Bronchial epithelial cell (primary cell): Measurements from ENCODE around the gene IFRD1. TPM values are rescaled to one million over a fixed set of nuclear protein-coding genes. Genes with fewer than 3 reads are reported as not detected.

Source experiments
- DNase-seq: peaks from one replicate; pipeline ENCODE4 v3.0.0-alpha.2; 2010; ENCODE audit warnings: low read depth
- FAIRE-seq: peaks from 2 replicates; lab custom pipeline; 2011; peaks lifted over from hg19 to GRCh38; lab: Jason Lieb, UNC
- H3K27me3 ChIP-seq: 2 replicates; pipeline ENCODE4 v1.5.1; 2011; ENCODE audit warnings: low read length; ENCODE audit not compliant: control insufficient read depth, insufficient read depth
- H3K36me3 ChIP-seq: 2 replicates; pipeline ENCODE4 v1.5.1; 2011; ENCODE audit warnings: low read length; ENCODE audit not compliant: control insufficient read depth, insufficient read depth
- H3K4me3 ChIP-seq: 2 replicates; pipeline ENCODE4 v1.5.1; 2011; ENCODE audit warnings: mild to moderate bottlenecking, low read depth, low read length, control low read depth
- total RNA-seq: library from RNA; depleted of rRNA; stranded (reverse); fragments of >200 nt; gene quantifications from 2 replicates; pipeline ENCODE4 v1.2.1, GENCODE V29; 2014
- TF ChIP-seq, protein P1 (sequence below): IDR thresholded peaks from 2 replicates; pipeline ENCODE4 v1.5.1; 2011; ENCODE audit warnings: mild to moderate bottlenecking, moderate library complexity, low read length, control low read depth, inconsistent platforms; ENCODE audit not compliant: insufficient read depth, severe bottlenecking

IFRD1 gene
- total RNA-seq, 1 donor from 2014 or later: 92.1 TPM

DNA sequence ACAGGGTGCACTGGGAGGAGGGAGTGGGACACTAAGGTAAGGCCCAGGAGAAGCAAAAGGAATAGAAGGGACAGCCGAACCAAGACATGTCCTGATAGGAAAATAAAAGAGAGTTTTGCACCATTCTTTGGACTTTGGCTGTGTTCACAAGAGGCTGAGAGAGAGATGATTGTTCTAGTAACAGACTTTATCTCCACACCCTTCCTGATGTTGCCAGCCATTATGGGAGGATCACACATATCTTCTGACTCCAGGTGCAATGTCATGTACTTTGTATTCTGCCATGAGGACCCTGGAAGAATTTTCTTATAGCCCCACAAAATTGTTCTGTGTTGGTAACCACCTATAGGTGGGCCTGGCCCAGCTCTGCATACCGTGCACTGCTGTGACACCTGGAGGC is 41.9 kb downstream of the IFRD1 start:
- H3K4me3 ChIP-seq: no peak overlapping the region
- H3K27me3 ChIP-seq: no peaks in the 10 kb centered on the region
- TF ChIP-seq, protein P1, sequence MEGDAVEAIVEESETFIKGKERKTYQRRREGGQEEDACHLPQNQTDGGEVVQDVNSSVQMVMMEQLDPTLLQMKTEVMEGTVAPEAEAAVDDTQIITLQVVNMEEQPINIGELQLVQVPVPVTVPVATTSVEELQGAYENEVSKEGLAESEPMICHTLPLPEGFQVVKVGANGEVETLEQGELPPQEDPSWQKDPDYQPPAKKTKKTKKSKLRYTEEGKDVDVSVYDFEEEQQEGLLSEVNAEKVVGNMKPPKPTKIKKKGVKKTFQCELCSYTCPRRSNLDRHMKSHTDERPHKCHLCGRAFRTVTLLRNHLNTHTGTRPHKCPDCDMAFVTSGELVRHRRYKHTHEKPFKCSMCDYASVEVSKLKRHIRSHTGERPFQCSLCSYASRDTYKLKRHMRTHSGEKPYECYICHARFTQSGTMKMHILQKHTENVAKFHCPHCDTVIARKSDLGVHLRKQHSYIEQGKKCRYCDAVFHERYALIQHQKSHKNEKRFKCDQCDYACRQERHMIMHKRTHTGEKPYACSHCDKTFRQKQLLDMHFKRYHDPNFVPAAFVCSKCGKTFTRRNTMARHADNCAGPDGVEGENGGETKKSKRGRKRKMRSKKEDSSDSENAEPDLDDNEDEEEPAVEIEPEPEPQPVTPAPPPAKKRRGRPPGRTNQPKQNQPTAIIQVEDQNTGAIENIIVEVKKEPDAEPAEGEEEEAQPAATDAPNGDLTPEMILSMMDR: no peak
- no peak for DNase-seq
- H3K36me3 ChIP-seq: no peaks in the 10 kb centered on the region
- FAIRE-seq: no peak

DNA sequence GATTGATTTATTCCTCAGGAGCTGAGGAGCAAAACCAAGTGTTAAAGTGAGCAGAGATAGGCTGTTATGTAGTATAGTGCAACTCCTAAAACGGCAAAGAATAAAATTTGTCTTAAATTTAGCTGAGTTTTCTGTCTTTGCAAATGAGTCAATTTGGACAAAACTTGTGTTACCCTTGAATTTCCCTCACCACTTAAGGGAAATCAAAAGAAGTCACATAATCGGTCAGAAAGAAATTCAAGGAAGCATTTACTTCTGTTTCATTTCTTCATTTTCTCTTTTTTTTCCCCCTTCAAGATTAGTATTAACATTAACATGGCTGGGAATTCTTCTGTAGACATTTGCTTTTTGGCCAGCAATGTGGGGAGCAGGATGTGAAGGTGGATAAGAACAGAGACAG is 44.4 kb downstream of the IFRD1 start:
- DNase-seq (no peak), FAIRE-seq (no peak)
- H3K27me3 ChIP-seq: no peaks in the 10 kb centered on the region
- TF ChIP-seq, protein P1: no peak
- no peaks in the 10 kb centered on the region for H3K36me3 ChIP-seq
- H3K4me3 ChIP-seq: no peak overlapping the region

DNA sequence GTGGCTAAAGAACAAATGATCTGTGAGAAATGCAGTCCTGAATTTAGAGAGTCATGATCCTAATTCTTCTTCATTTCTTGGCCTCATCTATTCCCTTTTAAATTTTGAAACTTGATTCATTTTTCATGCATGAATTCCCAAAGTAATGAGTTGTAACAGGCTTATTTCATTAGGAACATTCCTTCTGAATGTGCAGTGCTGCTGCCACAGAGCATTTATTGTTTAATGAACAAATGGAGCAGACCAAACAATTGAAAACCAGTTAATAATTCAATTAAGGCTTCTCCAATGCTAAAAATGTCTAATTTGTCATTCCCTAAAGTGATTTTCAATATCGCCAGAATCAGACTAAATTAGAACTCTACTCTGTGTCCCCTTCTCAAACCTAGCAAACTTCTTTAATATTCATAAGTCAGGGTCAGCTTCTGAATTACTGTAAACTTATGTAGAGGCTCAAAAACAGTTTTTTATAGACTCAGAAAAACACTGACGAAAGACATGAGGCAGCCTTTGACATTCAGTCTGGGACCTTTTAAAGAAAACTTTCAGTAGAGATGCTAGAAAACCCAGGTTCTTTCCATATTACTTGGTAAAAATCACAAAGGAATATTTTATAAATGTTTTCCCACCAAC is 45.0 kb downstream of the IFRD1 start:
- DNase-seq (no peak), FAIRE-seq (no peak)
- TF ChIP-seq, protein P1: no peak
- Histone ChIP-seq H3K4me3 (no peak overlapping the region), H3K36me3 (no peaks in the 10 kb centered on the region), H3K27me3 (no peaks in the 10 kb centered on the region)

DNA sequence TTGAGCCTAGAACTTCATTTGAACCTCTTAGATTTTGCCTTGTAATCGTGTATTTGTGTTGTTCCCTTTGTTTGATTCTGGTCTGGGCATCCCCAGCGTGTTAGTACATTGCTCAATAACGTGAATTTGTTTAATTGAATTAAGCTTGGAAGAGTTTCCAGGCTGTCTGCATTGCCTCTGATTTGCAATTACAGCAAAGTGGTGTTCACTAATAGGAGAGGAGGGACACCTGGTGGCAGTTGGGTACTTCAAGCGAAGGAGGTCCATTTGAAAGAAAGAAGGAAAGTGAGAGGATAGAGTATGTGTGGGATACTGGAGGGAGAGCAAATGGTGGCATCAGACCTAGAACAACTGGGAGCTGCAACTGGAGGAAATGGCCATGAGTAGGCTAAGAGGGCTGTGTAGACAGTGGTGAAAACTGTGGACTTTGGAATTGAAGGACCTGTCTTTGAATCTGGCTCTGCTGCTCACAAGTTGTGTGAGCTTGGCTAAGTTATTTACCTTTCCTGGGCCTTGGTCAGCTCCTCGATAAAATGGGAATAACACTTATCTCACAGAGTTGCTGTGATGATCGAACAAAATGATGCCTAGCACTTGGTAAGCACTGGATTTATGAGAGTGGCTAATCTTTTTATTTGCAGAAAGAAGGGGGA is 45.7 kb downstream of the IFRD1 start:
- Histone ChIP-seq H3K4me3 (no peak overlapping the region), H3K27me3 (no peaks in the 10 kb centered on the region), H3K36me3 (no peaks in the 10 kb centered on the region)
- peak; percentile 80 for FAIRE-seq
- TF ChIP-seq, protein P1: peak; percentile 62
- peak; percentile 71 for DNase-seq

DNA sequence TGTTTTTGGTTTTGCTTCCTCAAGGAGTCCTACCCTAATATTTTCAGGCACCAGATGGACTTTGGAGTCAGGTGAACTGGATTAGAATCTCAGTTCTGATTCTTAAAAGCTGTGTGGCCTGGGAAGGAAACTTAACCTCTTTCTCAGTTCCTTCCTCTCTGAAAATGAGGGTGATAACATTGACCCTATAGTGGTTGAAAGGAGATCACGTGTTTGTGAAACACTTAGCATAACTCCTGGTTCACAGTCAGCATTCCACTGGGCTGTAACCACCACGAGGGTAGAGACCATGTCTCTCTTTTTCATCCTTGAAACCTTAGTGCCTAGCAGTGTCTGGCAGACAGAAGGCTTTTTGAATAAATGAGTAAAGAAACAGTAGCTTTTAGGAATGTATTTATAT is 47.2 kb downstream of the IFRD1 start:
- FAIRE-seq (no peak), DNase-seq (no peak)
- no peaks in the 10 kb centered on the region for H3K27me3 ChIP-seq
- TF ChIP-seq, protein P1: no peak
- H3K4me3 ChIP-seq: no peak overlapping the region
- H3K36me3 ChIP-seq: no peaks in the 10 kb centered on the region
